Panc1 (cell line): ENCODE results near the gene ECI1. TPM values are rescaled to one million over a fixed set of nuclear protein-coding genes. Genes with fewer than 3 reads are reported as not detected.

Experiments
- microRNA-seq: library from miRNA; unstranded; fragments of <30 nt; microRNA quantifications from one replicate; pipeline ENCODE4 v1.1.0, GENCODE V29; 2020; ENCODE audit not compliant: unreplicated experiment
- total RNA-seq: library from RNA; stranded (reverse); gene quantifications from one replicate; pipeline ENCODE4 v1.2.1, GENCODE V29; 2021; ENCODE audit not compliant: unreplicated experiment

Gene ECI1
- total RNA-seq, 1 experiment from 2014 or later: 117 TPM

Small RNAs within 50 kb of the gene (microRNA-seq; reads per million reads assigned to microRNA genes)
- gene MIR3677 (1.6 reads per million), gene MIR4717 (not detected)

Other genes starting within 250 kb of the ECI1 start
- gene ZNF598, start 241.8 kb downstream of the ECI1 start, total RNA-seq: 85.7 TPM
- gene NPW, start 231.8 kb downstream of the ECI1 start, total RNA-seq: 15.3 TPM
- 174 TPM for gene NHERF2, start 224.7 kb downstream of the ECI1 start, total RNA-seq
- gene NTHL1, start 203.8 kb downstream of the ECI1 start, total RNA-seq: 39.8 TPM
- 115 TPM for gene TSC2, start 203.6 kb downstream of the ECI1 start, total RNA-seq
- gene PKD1, start 115.7 kb downstream of the ECI1 start, total RNA-seq: 279 TPM
- gene RAB26, start 103.0 kb downstream of the ECI1 start, total RNA-seq: 92.2 TPM
- gene TRAF7, start 95.8 kb downstream of the ECI1 start, total RNA-seq: 108 TPM
- 4.5 TPM for gene CASKIN1, start 55.0 kb downstream of the ECI1 start, total RNA-seq
- gene MLST8, start 46.1 kb downstream of the ECI1 start, total RNA-seq: 91.1 TPM
- 8.7 TPM for gene BRICD5, start 40.7 kb downstream of the ECI1 start, total RNA-seq
- gene PGP, start 36.7 kb downstream of the ECI1 start, total RNA-seq: 48.7 TPM
- 50.8 TPM for gene E4F1, start 28.0 kb downstream of the ECI1 start, total RNA-seq
- gene DNASE1L2, start 15.1 kb downstream of the ECI1 start, total RNA-seq: 4.4 TPM
- 249 TPM for gene RNPS1, start 16.5 kb upstream of the ECI1 start, total RNA-seq
- 58.4 TPM for gene ABCA3, start 89.1 kb upstream of the ECI1 start, total RNA-seq
- gene CCNF, start 177.9 kb upstream of the ECI1 start, total RNA-seq: 35.8 TPM
- gene TEDC2, start 208.5 kb upstream of the ECI1 start, total RNA-seq: 25.0 TPM
- 3.2 TPM for gene NTN3, start 219.7 kb upstream of the ECI1 start, total RNA-seq
- 26.7 TPM for gene TBC1D24, start 223.5 kb upstream of the ECI1 start, total RNA-seq